ENCODE results near the gene IFT122. TPM values are rescaled to one million over a fixed set of nuclear protein-coding genes. Genes with fewer than 3 reads are reported as not detected.

The IFT122 gene
- total RNA-seq, 4 donors from 2014 or later = 36.6 to 74.4 (median 43.3) TPM

GRCh38 chr3:129563850-129564535, 124.0 kb downstream of the IFT122 start:
- H3K9me3 ChIP-seq = no peaks in the 10 kb centered on the region
- no peaks in the 10 kb centered on the region for H3K27me3 ChIP-seq
- H3K4me3 ChIP-seq = no peak overlapping the region
- peak overlapping the region; percentile 33 to 90 (median 72) for H3K27ac ChIP-seq
- no peak for TF ChIP-seq EP300 (IDR thresholded peaks at IDR 0.05)
- TF ChIP-seq CTCF (IDR thresholded peaks at IDR 0.05) = no peak
- TF ChIP-seq POLR2A (IDR thresholded peaks at IDR 0.05) = no peak
- WGBS, 2 donors = 68 to 70% methylated on average over 8 of the region's 8 CpGs
- H3K4me1 ChIP-seq = peaks cover 0 to 86% (median 49%) of the 10 kb centered on the region in 4 donors
- no peak for DNase-seq (ENCODE audit: low spot score in 2 of 2)
- peaks cover 0 to 91% (median 12%) of the 10 kb centered on the region in 3 donors for H3K36me3 ChIP-seq

- WGBS, 2 donors = 78 to 86% methylated on average over 5 to 11 of the region's 21 CpGs
- peak overlapping the region in 3 of 4 donors; percentile 50 to 90 (median 87) for H3K27ac ChIP-seq
- no peak overlapping the region for H3K4me3 ChIP-seq
- H3K36me3 ChIP-seq = peaks cover 0 to 91% (median 12%) of the 10 kb centered on the region in 3 donors
- H3K9me3 ChIP-seq = no peaks in the 10 kb centered on the region
- no peak for TF ChIP-seq EP300 (IDR thresholded peaks at IDR 0.05)
- no peak for TF ChIP-seq POLR2A (IDR thresholded peaks at IDR 0.05)
- no peak for TF ChIP-seq CTCF (IDR thresholded peaks at IDR 0.05)
- no peak for DNase-seq (ENCODE audit: low spot score in 2 of 2)
- H3K4me1 ChIP-seq = peaks cover 0 to 74% (median 38%) of the 10 kb centered on the region in 4 donors
- no peaks in the 10 kb centered on the region for H3K27me3 ChIP-seq
Measured at GRCh38 chr3:129564981-129565644, 125.1 kb downstream of the IFT122 start.

- 91 to 94% methylated on average over 7 of the region's 7 CpGs for WGBS, 2 donors
- Histone ChIP-seq H3K4me3 (no peak overlapping the region), H3K27ac (peak overlapping the region in 2 of 4 donors; percentile 20 to 90), H3K4me1 (peaks cover 0 to 67% (median 31%) of the 10 kb centered on the region in 4 donors), H3K36me3 (peaks cover 0 to 97% (median 12%) of the 10 kb centered on the region in 3 donors), H3K27me3 (no peaks in the 10 kb centered on the region), H3K9me3 (no peaks in the 10 kb centered on the region)
- no peak for DNase-seq (ENCODE audit: low spot score in 2 of 2)
- TF ChIP-seq POLR2A (IDR thresholded peaks at IDR 0.05) (no peak), EP300 (IDR thresholded peaks at IDR 0.05) (no peak), CTCF (IDR thresholded peaks at IDR 0.05) (no peak)
Measured at GRCh38 chr3:129565902-129566301, 125.9 kb downstream of the IFT122 start.

- TF ChIP-seq EP300 (IDR thresholded peaks at IDR 0.05) = no peak
- TF ChIP-seq POLR2A (IDR thresholded peaks at IDR 0.05) = no peak
- TF ChIP-seq CTCF (IDR thresholded peaks at IDR 0.05) = no peak
- whole genome bisulfite sequencing, 2 donors = 75 to 79% methylated on average over 15 to 17 of the region's 18 CpGs
- peaks cover 0 to 100% (median 12%) of the 10 kb centered on the region in 3 donors for H3K36me3 ChIP-seq
Measured at GRCh38 chr3:129567176-129567705, 127.2 kb downstream of the IFT122 start.

GRCh38 chr3:129567939-129568338, 127.9 kb downstream of the IFT122 start:
- no peak for TF ChIP-seq EP300 (IDR thresholded peaks at IDR 0.05)
- TF ChIP-seq POLR2A (IDR thresholded peaks at IDR 0.05) = no peak
- no peak for TF ChIP-seq CTCF (IDR thresholded peaks at IDR 0.05)
- 29 to 44% methylated on average over 6 of the region's 6 CpGs for WGBS, 2 donors
- Histone ChIP-seq H3K9me3 (no peaks in the 10 kb centered on the region), H3K4me1 (peaks cover 0 to 47% (median 18%) of the 10 kb centered on the region in 4 donors), H3K4me3 (no peak overlapping the region), H3K27me3 (no peaks in the 10 kb centered on the region), H3K27ac (peak overlapping the region; percentile 3 to 70 (median 27)), H3K36me3 (peaks cover 0 to 100% (median 16%) of the 10 kb centered on the region in 3 donors)
- no peak for DNase-seq (ENCODE audit: low spot score in 2 of 2)

More at GRCh38 chr3:129567176-129567705, 127.2 kb downstream of the IFT122 start:
- Histone ChIP-seq H3K9me3 (no peaks in the 10 kb centered on the region), H3K4me3 (no peak overlapping the region), H3K27me3 (no peaks in the 10 kb centered on the region), H3K4me1 (peaks cover 0 to 53% (median 19%) of the 10 kb centered on the region in 4 donors), H3K27ac (peak overlapping the region in 3 of 4 donors; percentile 20 to 70 (median 34))
- no peak for DNase-seq (ENCODE audit: low spot score in 2 of 2)

All from tibial nerve (tissue), 4 donors.